ENCODE measurements around the gene CDH3. TPM values are rescaled to one million over a fixed set of nuclear protein-coding genes. Genes with fewer than 3 reads are reported as not detected.
A peak's percentile ranks its signal among the peaks of the same experiment; 100 is the strongest.

CDH3 gene
- total RNA-seq, 4 donors from 2014 or later, result 1.1 to 5.0 (median 3.2) TPM

DNA sequence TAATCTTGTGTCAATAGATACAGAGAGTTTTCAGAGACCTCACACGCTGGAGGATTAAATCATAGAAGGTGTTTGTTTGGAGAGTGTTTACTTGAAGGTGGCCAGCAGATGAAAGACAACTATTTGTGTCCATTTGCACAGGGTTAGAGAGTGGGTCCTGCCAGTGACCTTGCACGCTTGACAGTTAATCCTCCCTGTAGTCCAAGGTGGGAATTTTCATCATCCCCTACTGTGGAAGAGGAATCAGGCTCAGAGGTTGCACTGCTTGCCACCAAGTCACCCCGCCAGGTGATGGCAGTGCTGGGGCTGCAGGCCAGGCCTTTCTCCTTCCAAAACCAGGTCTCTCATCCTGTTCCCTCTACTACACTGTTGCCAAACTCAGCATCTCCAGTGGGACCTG is 104.3 kb downstream of the CDH3 start:
- WGBS, 2 donors, result 84 to 86% methylated on average over 3 of the region's 3 CpGs

More for the DNA sequence above, 104.3 kb downstream of the CDH3 start:
- Histone ChIP-seq H3K27ac (peak overlapping the region; percentile 80 to 97 (median 85)), H3K9me3 (no peaks in the 10 kb centered on the region), H3K27me3 (no peaks in the 10 kb centered on the region), H3K36me3 (no peaks in the 10 kb centered on the region), H3K4me1 (peaks cover 64 to 83% of the 10 kb centered on the region in 2 donors), H3K4me3 (replicated peaks in 1 of 3) (no peak overlapping the region)
- TF ChIP-seq POLR2A (IDR thresholded peaks at IDR 0.05) (no peak), CTCF (IDR thresholded peaks at IDR 0.05) (no peak)
- intact Hi-C loops (cut with DNase I), result no loop called here
- no peak for DNase-seq

Small RNAs within 50 kb of the gene (small RNA-seq; reads per million reads assigned to genes)
- gene HSPE1P5, result not detected
- not detected for gene RF01233
- gene RNA5SP429, result not detected

Other genes starting within 250 kb of the CDH3 start
- 1 to 10 TPM in 3 of 4 donors, under 1 TPM in 1; 0.33 to 2.4 (median 1.3) TPM for gene SMPD3, start 196.8 kb upstream of the CDH3 start, total RNA-seq
- gene ZFP90, start 106.0 kb upstream of the CDH3 start, total RNA-seq, result 10 to 100 TPM; 34.3 to 46.4 (median 38.7) TPM
- 100 to 1,000 TPM; 177 to 287 (median 279) TPM for gene CDH1, start 92.0 kb downstream of the CDH3 start, total RNA-seq
- gene TANGO6, start 198.2 kb downstream of the CDH3 start, total RNA-seq, result 10 to 100 TPM; 16.7 to 24.4 (median 20.2) TPM